CD4-positive, alpha-beta T cell treated with Interleukin-6 at 100 ng/mL for 8 hours (primary cell): Measurements from ENCODE around the gene ANKRD30A.
"Not testable (repeated sequence)": the region's sequence is repeated elsewhere in the genome, so short reads cannot be mapped to it uniquely, and the experiment has no call there.

Source experiments
- DNase-seq: peaks from one replicate; pipeline ENCODE4 v3.0.0-alpha.2; 2020; ENCODE audit warnings: mixed read lengths, low spot score

Gene ANKRD30A

GRCh38 chr10:37255837-37256236, 130.4 kb downstream of the ANKRD30A start:
- DNase-seq = not testable (repeated sequence)

DNA sequence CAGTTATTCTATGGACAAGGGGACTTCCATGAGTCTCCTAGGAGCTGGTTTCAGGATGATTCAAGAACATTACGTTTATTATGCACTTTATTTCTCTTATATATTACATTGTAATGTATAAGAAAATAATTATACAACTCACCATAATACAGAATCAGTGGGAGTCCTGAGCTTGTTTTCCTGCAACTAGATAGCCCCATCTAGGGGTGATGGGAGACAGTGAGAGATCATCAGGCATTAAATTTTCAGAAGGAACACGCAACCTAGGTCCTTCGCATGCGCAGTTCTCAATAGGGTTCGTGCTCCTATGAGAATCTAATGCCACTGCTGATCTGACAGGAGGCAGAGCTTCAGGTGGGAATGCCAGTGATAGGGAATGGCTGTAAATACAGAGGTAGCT, 137.9 kb downstream of the ANKRD30A start:
- DNase-seq = no peak

DNA sequence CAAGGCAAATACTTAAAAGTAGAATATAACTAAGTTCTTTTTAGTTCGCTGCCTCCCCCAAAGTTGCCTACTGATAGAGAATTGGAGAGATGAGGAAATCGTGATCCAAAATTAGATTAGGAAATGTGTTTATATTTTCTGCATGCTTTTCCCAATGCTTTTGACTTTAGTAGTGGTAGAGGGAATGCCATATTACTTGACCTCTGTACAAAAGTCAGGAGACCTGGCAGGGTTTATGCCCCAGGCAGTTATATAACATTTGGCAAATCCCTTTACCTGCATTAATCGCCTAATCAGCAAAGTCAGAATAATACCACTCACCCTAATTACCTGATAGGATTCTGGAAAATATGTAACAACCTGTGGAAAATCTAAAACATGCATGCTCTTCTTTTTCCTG, 142.9 kb downstream of the ANKRD30A start:
- DNase-seq = no peak

- no peak for DNase-seq
Measured at GRCh38 chr10:37269554-37270256, 144.3 kb downstream of the ANKRD30A start.

GRCh38 chr10:37275216-37275777, 149.9 kb downstream of the ANKRD30A start:
- DNase-seq = no peak

GRCh38 chr10:37285063-37285462, 159.7 kb downstream of the ANKRD30A start:
- no peak for DNase-seq

GRCh38 chr10:37289833-37290464, 164.6 kb downstream of the ANKRD30A start:
- no peak for DNase-seq

- no peak for DNase-seq
Measured at GRCh38 chr10:37301271-37301670, 175.9 kb downstream of the ANKRD30A start.

DNA sequence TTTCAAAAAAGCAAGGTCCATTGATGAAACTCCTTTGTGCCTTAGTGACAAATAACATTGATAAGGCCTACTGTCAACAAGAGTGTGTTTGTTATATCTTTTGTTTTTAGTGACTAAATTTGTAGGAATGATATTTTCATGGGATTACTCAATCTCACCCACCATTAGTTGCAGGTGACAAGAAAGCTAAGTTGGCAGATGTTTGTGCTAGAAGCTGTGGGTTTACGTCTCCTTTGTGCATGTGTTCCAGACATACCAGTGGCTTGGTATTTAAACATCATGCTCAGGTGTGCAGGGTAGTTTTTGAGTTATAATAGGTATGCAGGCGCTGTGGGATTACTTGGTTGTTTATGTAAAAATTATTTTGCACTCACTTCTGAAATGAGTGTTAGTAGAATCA, 178.6 kb downstream of the ANKRD30A start:
- no peak for DNase-seq

DNA sequence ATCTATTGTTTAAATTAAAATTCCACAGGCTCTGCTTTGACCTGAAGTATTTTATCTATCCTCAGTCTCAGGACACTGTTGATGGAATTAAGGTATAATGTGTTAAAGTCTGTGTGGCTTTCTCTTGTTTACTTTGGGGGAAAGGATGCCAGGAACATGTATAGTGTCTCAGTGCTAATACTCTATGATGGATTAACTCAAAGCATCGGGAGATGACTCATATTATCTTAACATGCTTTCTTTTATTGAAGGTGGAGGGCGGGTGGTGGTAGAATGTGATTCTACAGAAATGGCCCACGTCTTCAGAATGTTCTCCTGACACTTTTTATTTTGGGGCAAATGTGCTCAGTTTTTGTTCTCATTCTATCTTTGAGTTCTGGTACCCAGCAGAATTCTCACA, 189.0 kb downstream of the ANKRD30A start:
- DNase-seq = no peak

- no peak for DNase-seq
Measured at GRCh38 chr10:37314862-37315261, 189.5 kb downstream of the ANKRD30A start.

DNA sequence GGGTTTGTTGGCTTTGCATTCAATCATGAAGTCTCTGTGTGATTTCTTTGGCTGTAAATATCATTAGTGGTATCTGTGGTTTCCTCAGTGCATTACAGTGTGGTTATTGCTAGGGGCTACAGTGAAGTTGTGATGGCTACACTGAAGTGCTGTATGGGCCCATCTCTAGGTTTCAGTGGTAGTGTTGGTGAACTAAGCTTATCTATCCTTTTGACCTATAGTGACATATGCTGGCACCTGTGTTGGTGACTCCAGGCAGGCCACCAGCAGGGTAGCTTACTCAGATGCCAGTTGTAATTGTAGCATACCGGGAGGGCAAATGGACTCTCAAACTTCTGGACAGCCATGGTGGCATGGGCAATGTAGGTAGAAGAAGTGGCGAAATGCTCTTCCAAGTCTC, 219.0 kb downstream of the ANKRD30A start:
- DNase-seq = no peak

GRCh38 chr10:37379991-37380390, 254.6 kb downstream of the ANKRD30A start:
- no peak for DNase-seq

GRCh38 chr10:37381271-37381670, 255.9 kb downstream of the ANKRD30A start:
- no peak for DNase-seq

DNA sequence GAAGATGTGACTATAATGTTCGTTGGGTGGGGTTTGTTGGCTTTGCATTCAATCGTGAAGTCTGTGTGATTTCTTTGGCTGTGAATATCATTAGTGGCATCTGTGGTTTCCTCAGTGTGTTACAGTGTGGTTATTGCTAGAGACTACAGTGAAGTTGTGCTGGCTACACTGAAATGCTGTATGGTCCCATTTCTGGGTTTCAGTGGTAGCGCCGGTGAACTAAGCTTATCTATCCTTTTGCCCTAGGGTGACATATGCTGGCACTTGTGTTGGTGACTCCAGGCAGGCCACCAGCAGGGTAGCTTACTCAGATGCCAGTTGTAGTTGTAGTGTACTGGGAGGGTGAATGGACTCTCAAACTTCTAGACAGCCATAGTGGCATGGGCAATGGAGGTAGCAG, 259.5 kb downstream of the ANKRD30A start:
- no peak for DNase-seq

DNA sequence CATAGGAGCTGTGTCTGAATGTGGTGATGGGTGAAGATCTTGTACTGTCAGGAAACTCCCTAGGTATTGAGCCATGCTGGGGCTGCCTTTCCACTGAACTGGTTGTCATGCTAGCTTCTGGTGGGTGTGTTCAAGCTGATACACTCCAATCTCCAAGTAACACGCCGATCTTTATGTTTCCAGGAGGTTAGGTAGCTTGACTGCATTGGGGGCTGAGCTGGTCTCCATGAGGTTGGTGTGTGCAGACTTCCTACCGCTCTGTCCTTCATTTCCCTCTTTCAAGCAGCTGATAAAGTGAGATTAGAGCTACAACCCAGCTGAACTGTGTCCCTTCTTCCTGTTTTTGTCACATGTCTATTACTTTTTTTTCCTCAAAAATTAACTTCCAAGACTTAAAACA, 265.5 kb downstream of the ANKRD30A start:
- DNase-seq = no peak

GRCh38 chr10:37400774-37401173, 275.4 kb downstream of the ANKRD30A start:
- DNase-seq = not testable (repeated sequence)

DNA sequence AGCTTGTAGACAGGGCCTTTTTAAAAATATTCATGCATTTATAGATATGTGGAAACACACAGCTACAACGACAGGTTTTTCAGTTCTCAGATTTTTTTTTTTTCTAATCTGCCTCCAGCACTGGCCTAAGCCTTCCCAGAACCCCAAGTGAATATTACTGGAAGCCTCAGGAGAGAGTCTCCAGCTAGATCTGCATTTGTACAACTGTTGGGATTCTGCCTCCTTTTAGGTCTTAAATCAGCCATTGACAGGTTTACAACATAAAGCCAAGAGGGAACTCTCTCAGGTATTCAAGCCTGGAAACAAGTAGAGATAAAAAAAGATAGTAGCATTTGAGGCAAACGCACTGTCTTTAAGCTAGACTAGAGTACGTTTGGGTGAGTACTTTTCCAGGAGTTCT, 275.8 kb downstream of the ANKRD30A start:
- DNase-seq = no peak

- no peak for DNase-seq
Measured at GRCh38 chr10:37403776-37404175, 278.4 kb downstream of the ANKRD30A start.
